ENCODE data around the gene BCAS1. TPM values are rescaled to one million over a fixed set of nuclear protein-coding genes. Genes with fewer than 3 reads are reported as not detected.
A peak's percentile ranks its signal among the peaks of the same experiment; 100 is the strongest.

Gene BCAS1
- total RNA-seq, 1 donor from 2014 or later: not detected

DNA sequence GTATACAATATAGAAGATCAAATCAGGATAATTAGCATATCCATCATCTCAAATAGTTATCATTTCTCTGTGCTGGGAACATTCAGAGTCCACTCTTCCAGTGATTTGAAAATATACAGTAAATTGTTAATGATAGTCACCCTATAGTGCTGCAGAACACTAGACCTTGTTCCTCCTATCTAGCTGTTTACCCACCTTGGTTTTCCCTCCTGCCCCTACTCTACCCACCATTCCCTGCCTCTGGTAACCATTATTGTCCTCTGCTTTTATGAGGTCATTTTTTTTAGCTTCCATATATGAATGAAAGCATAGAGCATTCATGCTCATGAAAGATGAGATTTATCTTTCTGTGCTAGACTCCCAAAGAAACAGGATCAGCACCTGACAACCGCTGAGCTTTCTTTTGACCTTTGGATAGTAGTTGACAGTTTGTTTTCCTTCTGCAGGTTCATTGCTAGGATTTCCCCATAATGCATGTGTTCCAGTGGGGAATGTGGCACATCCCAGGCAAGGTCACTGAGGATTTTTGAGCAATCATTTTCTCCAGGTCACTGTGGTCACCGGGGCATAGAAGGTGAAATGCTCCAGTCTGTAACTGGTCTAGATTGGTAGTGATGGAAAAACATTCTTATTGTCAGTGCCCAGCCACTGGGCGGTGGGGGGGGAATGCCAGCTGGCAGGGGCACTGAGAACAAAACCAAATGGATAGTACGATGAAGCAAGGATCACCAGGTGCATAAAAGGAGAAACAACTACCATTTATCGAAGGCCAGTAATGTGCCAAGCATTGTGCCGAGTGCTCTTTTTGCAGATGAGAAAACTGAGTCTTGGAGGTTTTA, 33.6 kb upstream of the BCAS1 start:
- no peak for DNase-seq (ENCODE audit: low read depth in 2 of 2)

DNA sequence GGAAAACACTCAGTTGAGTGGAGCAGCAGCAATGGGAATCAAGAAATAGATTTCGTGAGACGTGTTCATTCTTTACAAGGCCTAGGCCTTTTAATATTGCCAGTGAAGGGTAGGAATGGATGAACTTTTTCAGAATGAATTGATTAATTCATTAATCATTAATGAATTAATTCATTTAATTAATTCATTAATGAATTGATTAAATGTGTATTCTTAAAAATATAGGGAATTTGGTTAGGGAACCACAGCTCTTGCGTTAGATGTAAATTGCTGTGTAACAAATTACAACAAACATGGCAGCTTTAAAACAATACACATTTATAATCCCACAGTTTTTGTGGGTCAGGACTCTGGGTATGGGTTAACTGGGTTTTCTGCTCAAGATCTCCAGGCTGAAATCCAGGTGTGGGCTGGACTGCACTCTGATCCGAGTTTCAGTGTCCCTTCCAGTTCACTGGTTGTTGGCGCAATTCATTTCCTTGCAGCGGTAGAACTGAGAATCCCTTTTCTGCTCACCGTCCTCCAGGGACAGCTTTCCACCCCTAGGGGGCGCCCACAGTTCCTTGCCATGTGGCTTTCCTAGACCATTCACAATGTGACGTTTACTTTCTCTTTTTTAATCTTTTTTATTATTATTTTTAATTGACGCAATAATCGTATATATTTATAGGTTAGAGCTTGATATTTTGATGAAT, 32.8 kb upstream of the BCAS1 start:
- peak; percentile 65 to 73 for DNase-seq (ENCODE audit: low read depth in 2 of 2)

DNA sequence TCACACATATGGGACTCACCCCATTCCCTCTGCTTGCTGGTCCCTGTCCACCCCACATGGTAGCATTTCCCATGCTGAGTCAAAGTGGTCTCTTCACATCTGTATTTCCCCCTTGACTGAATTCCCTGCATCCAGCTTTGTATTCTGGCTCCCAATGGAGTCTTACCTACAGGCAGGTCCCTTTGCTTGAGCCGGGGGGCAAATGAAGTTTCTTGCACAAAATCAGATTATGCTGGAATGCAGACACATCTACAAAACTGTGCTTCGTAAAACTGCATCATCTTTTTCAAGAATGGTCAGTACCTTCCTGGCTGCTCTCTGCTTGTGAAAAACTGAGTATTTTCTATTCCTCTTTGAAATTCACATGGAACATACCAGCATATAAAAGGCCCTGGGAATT, 32.1 kb upstream of the BCAS1 start:
- DNase-seq (ENCODE audit: low read depth in 2 of 2): no peak

DNA sequence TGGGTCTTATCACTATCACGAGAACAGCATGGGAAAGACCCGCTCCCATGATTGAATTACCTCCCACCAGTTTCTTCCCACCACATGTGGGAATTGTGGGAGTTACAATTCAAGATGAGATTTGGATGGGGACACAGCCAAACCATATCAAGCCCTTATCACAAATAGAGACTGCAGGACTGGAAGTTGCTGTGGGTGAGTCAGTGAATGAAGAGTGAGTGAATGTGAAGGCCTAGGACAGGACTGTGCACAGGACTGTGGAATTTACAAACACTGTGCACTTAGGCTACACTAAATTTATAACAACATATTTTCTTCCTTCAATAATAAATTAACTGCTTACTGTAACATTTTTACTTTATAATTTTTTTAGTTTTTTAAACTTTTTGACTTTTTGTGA, 30.2 kb upstream of the BCAS1 start:
- no peak for DNase-seq (ENCODE audit: low read depth in 2 of 2)

DNA sequence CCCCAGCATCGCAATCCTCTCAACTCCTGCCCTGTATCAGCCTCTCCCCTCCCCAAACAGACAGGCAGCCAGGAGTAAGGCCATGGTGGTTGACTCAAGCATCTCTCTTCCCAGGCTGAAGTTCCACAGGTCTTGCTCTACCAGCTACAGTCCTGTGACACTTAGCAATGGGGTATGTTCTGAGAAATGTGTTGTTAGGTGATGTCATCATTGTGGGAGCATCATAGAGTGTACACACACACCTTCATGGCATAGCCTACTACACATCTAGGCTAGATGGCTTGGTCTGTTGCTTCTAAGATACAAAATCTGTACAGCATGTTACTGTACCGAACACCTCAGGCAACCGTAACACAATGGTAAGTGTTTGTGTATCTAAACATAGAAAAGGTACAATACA, 29.5 kb upstream of the BCAS1 start:
- DNase-seq (ENCODE audit: low read depth in 2 of 2): no peak

DNA sequence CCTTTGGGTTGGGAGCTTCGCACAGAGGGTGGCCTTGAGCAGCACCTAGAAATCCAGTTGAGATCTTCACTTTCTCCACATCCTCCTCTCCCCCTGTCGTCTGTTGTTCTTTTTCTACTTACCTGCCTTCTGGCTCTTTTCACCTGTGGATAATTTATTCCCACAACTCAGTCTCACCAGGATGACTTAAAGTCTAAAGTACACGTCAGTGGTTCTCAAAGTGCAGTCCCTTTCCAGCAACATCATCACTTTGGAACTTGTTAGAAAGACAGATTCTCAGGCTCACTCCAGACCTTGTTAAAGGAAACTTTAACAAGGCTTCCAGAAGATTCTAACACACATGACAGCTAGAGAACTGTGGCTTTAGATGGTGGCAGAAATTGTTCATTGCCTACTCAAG, 27.7 kb upstream of the BCAS1 start:
- DNase-seq (ENCODE audit: low read depth in 2 of 2): no peak

DNA sequence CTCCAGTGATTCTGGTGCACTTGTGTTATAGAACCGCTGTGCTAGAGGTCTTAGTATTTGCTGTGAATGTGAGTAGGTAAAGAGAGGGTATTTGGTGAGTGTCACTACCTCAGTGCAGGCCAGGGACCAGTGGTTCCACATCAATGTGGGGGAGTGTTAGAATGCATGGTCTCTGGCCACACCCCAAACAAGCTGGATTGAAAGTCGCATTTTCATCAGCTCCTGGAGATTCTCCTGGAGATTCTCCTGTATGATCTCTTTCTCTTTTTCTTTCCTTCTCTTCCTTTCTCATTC, 26.8 kb upstream of the BCAS1 start:
- no peak for DNase-seq (ENCODE audit: low read depth in 2 of 2)

DNA sequence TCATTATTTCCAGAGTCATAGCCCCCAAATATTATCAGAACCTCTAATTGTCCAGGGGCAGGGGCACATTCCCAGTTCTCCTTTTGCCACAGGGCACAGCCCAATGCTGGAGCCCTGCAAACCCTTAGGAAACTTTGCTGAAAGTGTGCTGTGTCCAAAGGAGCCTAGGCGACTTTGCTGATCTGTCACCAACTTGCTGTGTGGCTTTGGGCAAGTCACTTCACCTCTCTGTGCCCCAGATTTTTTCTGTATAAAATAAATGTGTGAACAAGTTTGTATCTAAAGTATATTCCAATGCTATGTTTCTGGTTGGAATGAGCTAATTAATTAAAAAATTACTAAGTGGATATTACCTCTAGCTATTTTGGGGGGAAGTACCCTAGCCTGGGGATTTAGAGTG, 25.4 kb upstream of the BCAS1 start:
- no peak for DNase-seq (ENCODE audit: low read depth in 2 of 2)

DNA sequence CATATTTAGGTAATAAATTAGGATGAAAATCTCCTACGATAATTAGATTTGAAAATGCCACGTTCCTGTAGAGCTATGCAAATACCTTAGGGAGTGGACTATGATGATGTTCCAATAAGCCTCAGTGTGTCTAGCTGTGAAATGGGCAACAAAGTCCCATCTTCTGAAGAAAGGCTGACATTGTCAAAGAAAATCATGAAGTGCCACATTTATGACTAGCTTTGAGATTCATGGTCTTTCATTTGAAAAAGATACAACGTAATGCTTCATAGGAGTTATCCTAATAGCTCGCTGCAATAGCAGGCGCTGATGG, 23.8 kb upstream of the BCAS1 start:
- DNase-seq (ENCODE audit: low read depth in 2 of 2): no peak

DNA sequence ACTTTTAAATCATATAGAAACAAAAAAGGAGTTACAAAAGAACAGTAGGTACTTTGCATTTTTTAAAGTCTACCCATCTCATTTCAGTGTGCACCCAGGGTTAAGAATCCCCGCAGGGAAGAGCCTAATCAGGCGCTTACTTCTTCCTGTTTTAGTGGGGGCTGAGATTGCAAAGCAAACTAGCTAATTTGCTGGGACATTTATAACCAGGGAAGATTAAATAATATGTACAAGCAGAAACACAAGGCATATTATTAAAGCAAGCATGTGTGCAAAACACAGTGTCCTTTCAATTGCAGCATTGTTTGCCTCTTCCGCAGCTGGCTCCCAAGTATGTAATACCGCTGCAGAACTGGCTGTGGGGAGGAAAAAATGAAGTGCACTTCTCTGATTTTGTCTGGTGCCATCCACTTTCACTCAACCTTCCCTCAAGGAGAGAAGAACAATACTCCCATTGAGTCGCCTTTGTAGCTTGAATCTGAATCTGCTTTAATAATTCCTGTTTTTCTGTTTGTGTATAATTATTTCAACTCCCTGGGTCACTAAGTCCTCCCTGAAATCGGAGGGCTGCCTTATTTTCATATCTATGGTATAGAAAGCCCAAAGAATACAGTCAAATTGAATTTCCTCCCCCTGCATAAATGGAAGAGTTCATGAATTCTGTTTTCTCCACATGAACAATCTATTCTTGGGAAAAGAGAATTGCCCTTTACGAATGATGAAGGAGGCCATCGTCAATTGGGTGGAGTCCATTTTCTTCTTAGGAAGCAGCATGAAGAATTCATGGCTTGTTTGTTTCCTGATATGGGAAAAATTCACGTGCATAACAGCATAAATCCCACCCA, 23.3 kb upstream of the BCAS1 start:
- DNase-seq (ENCODE audit: low read depth in 2 of 2): no peak

DNA sequence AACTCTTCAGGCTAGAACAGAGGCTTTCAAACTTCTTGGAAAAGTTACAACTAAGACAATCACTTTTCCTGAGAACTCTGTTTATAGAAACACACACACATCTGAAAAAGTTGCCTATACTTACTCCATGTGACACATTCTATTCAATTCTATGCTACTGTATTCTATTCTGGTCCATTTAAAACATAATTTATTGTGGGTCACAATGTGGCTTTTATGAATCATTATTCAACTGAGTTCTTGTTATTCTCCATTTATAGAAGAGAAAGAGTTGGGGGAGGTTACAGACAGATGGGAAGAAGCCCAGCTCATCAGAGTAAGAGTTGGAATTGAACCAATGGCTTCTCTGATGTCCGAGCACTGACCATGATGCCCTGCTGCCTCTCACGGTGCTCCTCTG, 21.6 kb upstream of the BCAS1 start:
- no peak for DNase-seq (ENCODE audit: low read depth in 2 of 2)

DNA sequence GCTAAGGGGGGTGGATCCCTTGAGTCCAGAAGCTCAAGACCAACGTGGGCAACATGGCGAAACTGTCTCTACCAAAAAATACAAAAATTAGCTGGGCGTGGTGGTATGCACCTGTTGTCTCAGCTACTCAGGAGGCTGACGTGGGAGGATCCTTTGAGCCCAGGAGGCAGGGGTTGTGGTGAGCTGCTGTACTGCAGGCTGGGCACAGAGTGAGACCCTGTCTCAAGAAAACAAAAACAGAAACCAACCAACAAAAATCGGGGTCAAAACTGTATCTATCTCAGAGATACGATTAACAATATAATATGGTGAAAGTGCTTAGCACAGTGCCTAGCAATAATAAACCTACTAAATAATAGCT, 20.7 kb upstream of the BCAS1 start:
- no peak for DNase-seq (ENCODE audit: low read depth in 2 of 2)

DNA sequence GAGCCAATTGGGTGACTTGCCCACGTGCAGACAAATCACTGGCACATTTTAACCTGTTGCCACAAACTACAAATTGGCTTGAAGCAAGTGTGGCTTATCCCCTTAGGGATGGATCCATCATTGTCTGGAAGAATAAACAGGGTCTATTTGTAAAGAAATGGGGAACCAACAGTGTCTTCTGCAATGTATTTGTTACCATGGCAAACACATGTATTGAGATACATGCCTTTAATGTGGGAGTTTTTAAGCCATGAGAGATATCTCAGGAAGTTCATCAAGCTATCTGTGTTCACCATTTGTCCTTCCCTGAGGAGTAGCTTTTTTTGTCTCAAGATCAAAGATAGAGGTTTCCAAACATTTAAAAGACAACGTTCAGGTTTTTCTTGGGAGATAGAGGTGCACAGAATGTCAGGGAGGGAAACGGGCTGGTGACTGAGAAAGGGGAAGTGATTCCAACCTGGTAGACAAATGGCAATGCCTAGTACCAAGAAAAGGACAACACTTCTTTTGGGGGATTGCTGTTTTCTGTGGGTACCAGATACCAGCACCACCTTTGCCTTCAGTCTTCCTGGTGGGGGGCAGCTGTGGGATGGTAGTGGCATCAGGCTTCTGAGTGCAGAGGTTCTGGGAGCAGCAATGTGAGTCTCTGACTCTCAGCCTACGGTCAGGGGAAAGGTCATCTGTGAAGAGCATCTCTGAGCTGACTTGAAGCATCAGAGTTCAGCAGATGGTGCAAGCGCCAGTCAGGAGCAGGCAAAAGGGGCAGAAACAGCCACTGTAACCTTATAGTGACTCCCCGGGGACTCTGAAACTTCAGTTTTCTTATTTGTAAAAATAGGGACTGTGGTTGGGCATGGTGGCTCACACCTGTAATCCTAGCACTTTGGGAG, 20.1 kb upstream of the BCAS1 start:
- no peak for DNase-seq (ENCODE audit: low read depth in 2 of 2)

DNA sequence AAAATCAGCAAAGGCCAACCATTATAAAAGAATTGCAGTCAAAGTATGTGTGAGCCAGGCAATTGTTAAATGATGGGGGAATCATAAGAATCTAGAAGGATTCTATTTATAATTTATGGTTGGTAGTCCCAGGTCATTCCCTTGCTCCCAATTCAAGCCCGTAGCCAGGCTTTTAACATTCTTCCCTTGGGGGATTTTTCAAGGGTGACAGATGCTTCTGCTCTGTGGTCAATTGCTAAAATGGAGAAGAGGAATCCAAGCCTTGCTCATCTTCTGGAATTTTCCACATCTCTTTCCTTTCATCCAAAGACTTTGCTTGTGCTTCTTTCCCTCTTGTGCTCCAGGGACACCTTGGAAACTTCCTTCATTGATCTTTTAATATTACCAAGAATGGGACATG, 18.0 kb upstream of the BCAS1 start:
- no peak for DNase-seq (ENCODE audit: low read depth in 2 of 2)

DNA sequence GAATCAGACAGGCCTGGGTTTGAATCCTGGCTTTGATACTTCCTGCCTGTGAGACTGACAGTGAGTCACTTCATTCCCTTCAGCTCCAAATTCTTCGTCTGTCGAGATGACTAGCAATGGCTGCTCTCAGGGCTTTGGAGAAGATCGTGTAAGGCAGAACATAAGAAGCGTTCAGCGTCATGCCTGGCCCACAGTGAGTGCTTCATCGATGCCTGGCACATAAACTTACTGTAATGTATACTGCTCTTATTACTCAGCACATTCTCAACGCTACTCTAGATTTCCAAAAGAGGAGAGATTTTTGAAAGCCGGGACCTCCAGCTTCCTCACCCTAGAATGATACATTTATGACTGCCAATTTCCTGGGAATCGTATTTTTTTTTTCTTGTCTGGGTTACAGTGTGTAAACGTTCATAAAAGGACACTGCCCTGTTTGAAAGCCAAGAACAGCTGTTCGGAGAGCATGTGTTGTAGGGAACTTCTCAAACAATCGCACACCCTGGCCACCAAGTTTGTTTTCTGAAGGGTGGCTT, 16.2 kb upstream of the BCAS1 start:
- DNase-seq (ENCODE audit: low read depth in 2 of 2): no peak

DNA sequence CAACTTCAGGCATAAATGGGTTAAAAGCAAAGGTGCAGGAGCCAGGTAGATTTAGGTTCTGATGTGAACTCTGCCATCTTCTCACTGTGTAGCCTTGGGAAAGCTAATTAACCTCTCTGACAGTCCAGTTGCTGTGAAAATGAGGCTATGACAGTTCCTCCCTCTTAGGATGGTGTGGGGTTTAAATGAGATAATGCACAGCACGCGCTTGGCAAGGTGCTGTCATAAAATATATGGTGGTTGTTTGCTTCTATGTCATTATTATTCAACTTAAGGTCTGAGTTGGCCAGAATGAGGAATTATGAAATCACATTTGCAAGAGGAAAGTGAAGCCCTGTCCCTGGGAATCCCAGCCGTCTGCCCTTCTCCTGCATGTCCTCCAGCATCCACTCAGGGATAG, 15.5 kb upstream of the BCAS1 start:
- no peak for DNase-seq (ENCODE audit: low read depth in 2 of 2)

DNA sequence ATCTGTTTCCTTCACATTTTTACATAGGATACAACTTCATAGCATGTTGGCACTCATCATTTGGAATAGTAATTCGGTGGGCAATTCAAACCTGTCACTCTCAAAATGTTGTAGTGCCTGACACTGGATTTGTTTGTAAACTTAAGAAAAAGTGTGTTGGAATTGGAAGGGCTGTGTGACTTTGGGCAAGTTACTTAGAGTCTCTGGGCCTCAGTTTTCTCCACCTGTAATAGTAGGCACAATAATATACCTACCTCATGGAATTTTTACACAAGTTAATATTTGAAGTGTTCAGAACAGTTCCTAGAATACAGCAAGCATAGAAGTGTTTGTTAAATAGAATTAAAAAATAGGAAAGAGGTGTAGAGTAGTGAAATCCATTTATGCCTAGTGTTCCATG, 15.0 kb upstream of the BCAS1 start:
- DNase-seq (ENCODE audit: low read depth in 2 of 2): no peak

DNA sequence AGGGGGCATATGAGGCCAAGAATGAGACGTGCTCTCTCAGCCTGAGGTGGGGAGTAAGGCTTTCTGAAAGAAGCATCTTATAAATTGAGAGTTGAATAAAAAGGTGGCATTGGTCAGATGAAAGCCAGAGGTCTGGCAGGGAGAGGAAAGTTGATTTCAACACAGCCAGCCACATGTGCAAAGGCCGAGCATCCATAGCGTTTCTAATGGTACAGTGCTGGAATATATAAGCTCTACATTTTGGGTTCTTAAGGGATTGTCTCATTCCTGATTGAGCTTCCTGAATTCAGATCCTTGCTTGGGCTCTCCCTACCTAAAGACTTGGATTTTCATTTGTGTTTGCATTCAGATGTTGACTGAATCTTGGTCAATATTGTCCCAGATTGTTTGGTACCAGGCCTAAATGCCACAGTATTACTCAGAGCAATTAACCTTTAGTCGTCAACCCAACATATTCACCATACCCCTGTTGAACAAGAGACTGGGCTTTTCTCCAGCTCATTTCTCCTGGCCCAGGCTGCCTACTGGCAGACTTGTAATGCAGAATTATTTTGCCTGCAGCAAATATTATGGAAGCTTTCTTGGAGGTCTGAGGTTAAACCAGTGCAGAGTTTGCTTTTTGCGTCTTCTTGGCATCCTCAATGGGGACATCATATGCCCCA, 14.5 kb upstream of the BCAS1 start:
- DNase-seq (ENCODE audit: low read depth in 2 of 2): no peak

DNA sequence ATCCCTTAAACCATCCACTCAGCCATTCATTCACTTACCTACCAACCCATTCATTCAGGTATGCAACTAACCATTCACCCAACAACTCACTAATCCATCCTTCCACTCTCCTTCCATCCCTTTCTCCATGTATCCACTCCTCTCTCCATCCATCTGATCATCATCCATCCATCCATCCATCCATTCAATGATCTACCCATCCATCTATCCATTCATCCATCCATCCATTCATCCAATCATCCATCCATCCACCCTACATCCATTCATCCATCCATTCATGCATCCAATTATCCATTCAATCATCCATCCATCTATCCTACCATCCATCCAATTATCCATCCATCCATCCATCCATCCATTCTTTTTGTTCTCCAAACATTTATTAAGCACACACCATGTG, 13.8 kb upstream of the BCAS1 start:
- no peak for DNase-seq (ENCODE audit: low read depth in 2 of 2)

DNA sequence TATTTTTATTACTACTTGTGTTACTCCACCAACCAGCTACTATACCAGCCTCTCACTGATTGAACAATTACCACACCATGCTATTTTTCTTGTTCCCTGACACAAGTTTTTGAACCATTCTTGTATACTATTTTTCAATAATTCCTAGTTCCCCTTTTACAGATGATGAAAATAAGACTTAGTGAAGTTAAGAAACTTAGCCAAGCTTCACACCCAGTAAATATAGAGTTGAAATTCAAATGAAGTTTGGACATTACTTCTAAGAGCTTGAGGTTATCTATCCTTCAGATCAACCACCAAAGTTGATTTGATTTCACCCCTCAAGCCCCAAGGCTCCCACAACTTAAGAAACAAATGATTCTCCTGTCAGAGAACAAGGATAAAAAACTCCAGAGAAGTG, 13.1 kb upstream of the BCAS1 start:
- DNase-seq (ENCODE audit: low read depth in 2 of 2): no peak

DNA sequence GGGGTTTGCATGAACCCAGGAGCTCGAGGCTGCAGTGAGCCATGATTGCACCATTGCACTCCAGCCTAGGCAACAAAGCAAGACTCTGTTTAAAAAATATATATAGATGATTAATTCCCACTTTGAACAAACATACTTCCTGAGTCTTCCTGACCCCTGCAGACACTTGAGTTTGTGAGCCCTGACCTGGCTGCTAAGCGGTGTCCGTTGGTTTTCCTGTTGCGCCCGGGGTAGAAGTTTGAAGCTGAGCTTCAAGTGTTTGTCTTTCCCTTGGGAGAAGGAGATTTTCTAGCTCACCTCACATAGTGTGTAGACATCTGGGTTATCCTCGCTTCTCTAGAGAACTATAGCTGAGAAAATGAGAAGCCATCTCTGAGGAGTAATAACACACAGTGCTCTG, 11.7 kb upstream of the BCAS1 start:
- DNase-seq (ENCODE audit: low read depth in 2 of 2): no peak
